Right cardiac atrium (tissue), 5 donors: ENCODE data around the gene PTGES2. TPM values are rescaled to one million over a fixed set of nuclear protein-coding genes. Genes with fewer than 3 reads are reported as not detected.

Source experiments
- ATAC-seq, 2 donors: fragments of 200-7000 bp; cut with Tn5 transposase; one replicate each; pipeline versions ENCODE4 v1.8.0 to v1.9.1; 2020; ENCODE audit warnings: moderate library complexity in 2 of 2, mild to moderate bottlenecking in 1 of 2
- DNase-seq, 3 donors: peaks; one replicate each; pipeline ENCODE4 v3.0.0-alpha.2; 2020
- H3K27ac ChIP-seq: one replicate; pipeline ENCODE4 v1.5.1; 2013; ENCODE audit warnings: mild to moderate bottlenecking, low read length, control low read depth, moderate library complexity
- H3K27me3 ChIP-seq: one replicate; pipeline ENCODE4 v1.6.1; 2013; ENCODE audit not compliant: control insufficient read depth, insufficient read depth
- H3K4me1 ChIP-seq: one replicate; pipeline ENCODE4 v1.6.1; 2013; ENCODE audit warnings: low read length; ENCODE audit not compliant: control insufficient read depth, insufficient read depth
- H3K4me3 ChIP-seq: one replicate; pipeline ENCODE4 v1.5.1; 2013; ENCODE audit warnings: low read length, control low read depth
- H3K9me3 ChIP-seq: one replicate; pipeline ENCODE4 v1.6.1; 2013; ENCODE audit warnings: low read length; ENCODE audit not compliant: control insufficient read depth
- WGBS: extraction: QIAGEN DNeasy Blood & Tissue Kit; methylation state at CpG from one replicate; pipeline ENCODE4 v1.1.7; 2013; 5-methylcytosine and 5-hydroxymethylcytosine counted together
- intact Hi-C, 4 donors: fragments of 100-400 bp; cut with DNase I; formaldehyde crosslinking; loops; one replicate each; pipeline versions ENCODE4 v1.11.0 to v1.14.0; 2022 to 2023
- polyA plus RNA-seq: library from polyadenylated mRNA; stranded (reverse); fragments of 200-250 nt; gene quantifications from one replicate; pipeline ENCODE4 v1.2.3, GENCODE V29; 2013
- total RNA-seq, 4 donors: library from RNA; stranded (reverse); fragmentation: NEBNext Ultra II Directional; extraction: Animal tissue kit (Norgen Biotek cat#: 25700); gene quantifications; one replicate each; pipeline ENCODE4 v1.2.1, GENCODE V29; 2021
- donor health status: healthy with polysubstance abuse.
- donor health status: DM: no; HTN: yes; CAD: no.
- donor health status: DM: no; HTN: no; CAD: no.
- donor health status: DM: no; HTN: yes; CAD: no; lungs with severe emphysema.
- donor health status: DM: yes; HTN: yes; CAD: no.

The PTGES2 gene
- total and polyA plus RNA-seq, 5 donors, result 122 to 162 (median 126) TPM

GRCh38 chr9:128092199-128092977 lies 35.1 kb downstream of the PTGES2 start:
- WGBS, result 81% methylated on average over 16 of the region's 16 CpGs
- Histone ChIP-seq H3K4me1 (peaks cover 19% of the 10 kb centered on the region), H3K9me3 (no peaks in the 10 kb centered on the region), H3K27ac (no peak overlapping the region), H3K27me3 (no peaks in the 10 kb centered on the region), H3K4me3 (no peak overlapping the region)
- no peak for ATAC-seq
- intact Hi-C loops, result no loop called here
- DNase-seq, result peak in 1 of 3 donors; percentile 58

DNA sequence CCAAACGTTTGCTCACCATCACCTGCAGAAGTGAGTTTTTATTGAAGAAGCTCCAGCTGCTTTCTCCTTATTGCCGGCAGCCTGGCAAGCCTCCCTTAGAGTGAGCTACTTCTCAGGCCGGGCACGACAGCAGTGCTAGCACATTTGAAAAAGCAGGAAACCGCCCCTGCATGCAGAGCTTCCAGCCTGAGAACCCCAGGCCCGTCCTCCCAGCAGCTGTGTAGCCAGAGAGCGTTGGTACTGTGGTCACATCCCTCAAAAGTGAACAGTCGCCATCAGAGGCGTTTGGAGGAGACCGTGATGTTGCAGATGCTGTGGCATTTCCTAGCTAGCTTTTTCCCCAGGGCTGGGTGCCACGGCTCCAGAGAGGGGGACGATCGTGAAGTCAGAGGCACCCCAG lies 36.0 kb downstream of the PTGES2 start:
- Histone ChIP-seq H3K27ac (no peak overlapping the region), H3K9me3 (no peaks in the 10 kb centered on the region), H3K4me3 (no peak overlapping the region), H3K4me1 (peaks cover 17% of the 10 kb centered on the region), H3K27me3 (no peaks in the 10 kb centered on the region)
- intact Hi-C loops, result no loop called here
- DNase-seq (peak in 1 of 3 donors; percentile 48), ATAC-seq (no peak)
- 28% methylated on average over 13 of the region's 13 CpGs for WGBS

GRCh38 chr9:128091144-128091543 lies 36.4 kb downstream of the PTGES2 start:
- Histone ChIP-seq H3K4me3 (no peak overlapping the region), H3K27ac (peak overlapping the region; percentile 36), H3K27me3 (no peaks in the 10 kb centered on the region), H3K9me3 (no peaks in the 10 kb centered on the region), H3K4me1 (peaks cover 17% of the 10 kb centered on the region)
- peak in 1 of 2 donors; percentile 56 for ATAC-seq
- peak; percentile 73 to 91 (median 87) for DNase-seq
- 22% methylated on average over 13 of the region's 13 CpGs for WGBS
- intact Hi-C loops, result no loop called here

GRCh38 chr9:128089299-128089698 lies 38.2 kb downstream of the PTGES2 start:
- Histone ChIP-seq H3K4me3 (no peak overlapping the region), H3K9me3 (no peaks in the 10 kb centered on the region), H3K4me1 (peaks cover 10% of the 10 kb centered on the region), H3K27ac (no peak overlapping the region), H3K27me3 (no peaks in the 10 kb centered on the region)
- DNase-seq (no peak), ATAC-seq (no peak)
- intact Hi-C loops, result no loop called here
- WGBS, result 89% methylated on average over 1 of the region's 1 CpG

GRCh38 chr9:128088253-128088945 lies 39.1 kb downstream of the PTGES2 start:
- ATAC-seq (no peak), DNase-seq (peak in 1 of 3 donors; percentile 28)
- Histone ChIP-seq H3K27me3 (no peaks in the 10 kb centered on the region), H3K4me3 (no peak overlapping the region), H3K27ac (no peak overlapping the region), H3K9me3 (no peaks in the 10 kb centered on the region), H3K4me1 (peaks cover 10% of the 10 kb centered on the region)
- 72% methylated on average over 9 of the region's 9 CpGs for WGBS
- intact Hi-C loops, result no loop called here

- Histone ChIP-seq H3K4me1 (peaks cover 9% of the 10 kb centered on the region), H3K27me3 (no peaks in the 10 kb centered on the region), H3K4me3 (no peak overlapping the region), H3K27ac (no peak overlapping the region), H3K9me3 (no peaks in the 10 kb centered on the region)
- DNase-seq (no peak), ATAC-seq (no peak)
- WGBS, result 72% methylated on average over 10 of the region's 10 CpGs
- intact Hi-C loops, result no loop called here
These were observed 40.3 kb downstream of the PTGES2 start for GRCh38 chr9:128087262-128087661.

GRCh38 chr9:128085943-128086342 lies 41.6 kb downstream of the PTGES2 start:
- Histone ChIP-seq H3K4me3 (no peak overlapping the region), H3K27ac (no peak overlapping the region), H3K4me1 (peaks cover 3% of the 10 kb centered on the region), H3K9me3 (no peaks in the 10 kb centered on the region), H3K27me3 (no peaks in the 10 kb centered on the region)
- no peak for ATAC-seq
- no peak for DNase-seq
- intact Hi-C loops, result no loop called here
- 93% methylated on average over 4 of the region's 4 CpGs for WGBS

GRCh38 chr9:128084746-128085145 lies 42.8 kb downstream of the PTGES2 start:
- no peak for ATAC-seq
- WGBS, result 93% methylated on average over 4 of the region's 4 CpGs
- Histone ChIP-seq H3K4me3 (no peak overlapping the region), H3K9me3 (no peaks in the 10 kb centered on the region), H3K4me1 (peaks cover 2% of the 10 kb centered on the region), H3K27me3 (no peaks in the 10 kb centered on the region), H3K27ac (no peak overlapping the region)
- intact Hi-C loops, result no loop called here
- no peak for DNase-seq

GRCh38 chr9:128082151-128082550 lies 45.4 kb downstream of the PTGES2 start:
- 60% methylated on average over 7 of the region's 7 CpGs for WGBS
- Histone ChIP-seq H3K4me1 (peaks cover 6% of the 10 kb centered on the region), H3K27me3 (no peaks in the 10 kb centered on the region), H3K9me3 (no peaks in the 10 kb centered on the region), H3K27ac (no peak overlapping the region), H3K4me3 (no peak overlapping the region)
- intact Hi-C loops, result no loop called here
- no peak for DNase-seq
- no peak for ATAC-seq

- ATAC-seq (peak; percentile 39 to 59), DNase-seq (peak in 2 of 3 donors; percentile 61 to 71)
- 47% methylated on average over 3 of the region's 3 CpGs for WGBS
- H3K9me3 ChIP-seq, result no peaks in the 10 kb centered on the region
- no peaks in the 10 kb centered on the region for H3K27me3 ChIP-seq
- no peak overlapping the region for H3K4me3 ChIP-seq
- intact Hi-C loops, result no loop called here
- peaks cover 6% of the 10 kb centered on the region for H3K4me1 ChIP-seq
- H3K27ac ChIP-seq, result no peak overlapping the region
These were observed 46.5 kb downstream of the PTGES2 start for GRCh38 chr9:128081056-128081455.

DNA sequence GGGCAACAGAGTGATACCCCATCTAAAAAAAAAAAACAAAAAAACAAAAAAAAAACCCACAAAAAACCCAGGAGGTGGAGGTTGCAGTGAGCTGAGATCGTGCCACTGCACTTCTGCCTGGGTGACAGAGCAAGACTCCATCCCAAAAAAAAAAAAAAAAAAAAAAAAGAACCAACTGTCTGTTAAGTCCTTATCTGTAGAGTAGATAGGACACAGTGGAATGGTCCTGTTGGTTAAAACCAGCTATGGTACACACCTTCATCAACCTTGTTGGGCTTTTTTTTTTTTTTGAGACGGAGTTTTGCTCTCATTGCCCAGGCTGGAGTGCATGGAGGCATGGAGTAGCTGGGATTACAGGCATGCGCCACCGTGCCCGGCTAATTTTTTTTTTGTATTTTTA lies 47.3 kb downstream of the PTGES2 start:
- DNase-seq, result no peak
- Histone ChIP-seq H3K27me3 (no peaks in the 10 kb centered on the region), H3K4me3 (no peak overlapping the region), H3K27ac (no peak overlapping the region), H3K4me1 (peaks cover 6% of the 10 kb centered on the region), H3K9me3 (no peaks in the 10 kb centered on the region)
- 97% methylated on average over 5 of the region's 5 CpGs for WGBS
- no peak for ATAC-seq
- intact Hi-C loops, result no loop called here
